Left forelimb (tissue), 1 donor: ENCODE measurements around the gene ZNF526.
"Not testable (repeated sequence)": the region's sequence is repeated elsewhere in the genome, so short reads cannot be mapped to it uniquely, and the experiment has no call there.

Source experiments
- DNase-seq: peaks from one replicate; pipeline ENCODE4 v3.0.0-alpha.2; 2018; ENCODE audit warnings: low spot score

ZNF526 gene

GRCh38 chr19:42266105-42266504 lies 46.0 kb downstream of the ZNF526 start:
- DNase-seq, result not testable (repeated sequence)

DNA sequence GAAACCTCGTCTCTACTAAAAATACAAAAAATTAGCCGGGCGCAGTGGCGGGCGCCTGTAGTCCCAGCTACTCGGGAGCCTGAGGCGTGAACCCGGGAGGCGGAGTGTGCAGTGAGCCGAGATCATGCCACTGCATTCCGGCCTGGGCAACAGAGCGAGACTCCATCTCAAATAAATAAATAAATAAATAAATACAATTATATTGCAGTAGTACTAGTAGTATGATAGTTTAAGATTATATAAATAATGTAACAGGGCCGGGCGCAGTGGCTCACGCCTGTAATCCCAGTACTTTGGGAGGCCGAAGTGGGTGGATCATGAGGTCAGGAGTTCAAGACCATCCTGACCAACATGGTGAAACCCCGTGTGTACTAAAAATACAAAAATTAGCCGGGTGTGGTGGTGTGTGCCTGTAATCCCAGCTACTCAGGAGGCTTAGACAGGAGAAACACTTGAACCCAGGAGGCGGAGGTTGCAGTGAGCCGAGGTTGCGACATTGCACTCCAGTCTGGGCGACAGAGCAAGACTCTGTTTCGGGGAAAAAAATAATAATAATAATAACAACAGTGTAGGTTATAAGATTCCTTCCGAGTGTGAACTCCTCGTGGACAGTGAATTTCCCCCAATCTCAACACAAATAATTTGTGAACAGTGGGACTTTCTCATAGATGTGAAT lies 47.0 kb downstream of the ZNF526 start:
- DNase-seq, result not testable (repeated sequence)

GRCh38 chr19:42267644-42268141 lies 47.6 kb downstream of the ZNF526 start:
- DNase-seq, result no peak

DNA sequence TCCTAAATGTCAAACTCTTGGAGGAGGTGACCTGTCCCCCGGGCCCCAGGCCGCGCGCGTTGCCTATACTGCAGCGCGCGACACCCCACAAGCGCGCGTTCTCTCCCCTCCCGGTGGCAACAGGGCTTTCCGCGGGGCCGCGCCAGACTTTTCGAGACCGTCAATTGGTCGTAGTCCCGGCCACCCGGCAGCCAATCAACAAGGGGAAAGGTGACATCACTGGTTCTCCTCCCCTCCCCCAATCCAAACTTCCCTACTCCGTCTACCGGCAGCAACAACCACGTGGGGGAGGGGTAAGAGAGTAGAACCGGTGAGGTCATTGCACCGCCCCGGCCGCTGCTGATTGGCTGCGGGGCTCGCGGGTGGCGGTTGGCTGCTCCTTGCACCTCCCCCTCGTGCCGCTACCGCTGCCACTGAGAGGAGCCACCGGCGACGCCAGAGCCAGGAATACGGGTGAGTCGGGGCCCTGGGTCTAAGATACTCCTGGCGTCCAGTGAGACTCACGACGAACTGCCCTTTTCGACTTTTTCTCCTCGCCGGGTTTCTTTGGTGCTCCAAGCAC lies 48.1 kb downstream of the ZNF526 start:
- DNase-seq, result peak; percentile 99

DNA sequence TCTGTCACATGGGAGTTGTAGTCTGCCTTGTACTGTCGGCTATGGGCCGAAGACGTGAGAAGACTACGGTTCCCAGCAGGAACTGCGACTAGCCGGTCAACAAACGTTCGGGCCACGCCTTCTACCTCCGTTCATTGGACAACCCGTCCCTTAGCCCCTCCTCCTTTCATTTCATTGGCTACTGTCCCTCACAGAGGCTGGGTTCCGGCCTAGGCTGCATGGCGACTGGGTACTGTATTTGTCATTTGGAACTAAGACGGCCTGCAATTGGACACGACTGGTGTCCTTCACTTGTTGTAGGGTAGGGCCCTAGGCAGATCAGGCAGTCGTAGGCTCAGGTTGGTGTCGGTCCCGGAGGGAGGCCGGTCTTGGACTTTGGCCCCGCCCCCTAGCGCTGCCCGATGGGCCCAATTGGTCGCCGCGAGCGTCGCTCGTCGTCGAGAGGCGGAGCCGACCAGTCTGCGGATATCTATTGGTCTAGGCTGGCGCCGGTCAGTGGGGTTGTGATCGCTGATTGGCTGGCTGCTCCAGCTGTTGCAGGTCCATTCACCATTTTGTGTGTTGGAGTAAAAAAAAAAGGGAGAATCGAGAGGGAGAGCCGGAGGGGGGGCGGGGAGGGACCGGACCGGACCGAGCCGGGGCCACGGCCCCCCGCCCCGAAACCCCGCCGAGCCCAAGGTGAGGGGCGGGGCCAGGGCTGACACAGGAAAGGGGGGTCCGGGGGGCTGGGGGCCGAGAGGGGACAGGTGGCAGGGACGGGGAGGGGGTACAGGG lies 48.8 kb downstream of the ZNF526 start, which contains the start of gene CIC:
TSS of gene CIC (plus strand) at position 549 of the 774 bp plus-strand sequence. CDS start 2,532 bp downstream, outside the sequence.
- DNase-seq, result peak; percentile 100

GRCh38 chr19:42269478-42270345 lies 49.6 kb downstream of the ZNF526 start:
- DNase-seq, result no peak

DNA sequence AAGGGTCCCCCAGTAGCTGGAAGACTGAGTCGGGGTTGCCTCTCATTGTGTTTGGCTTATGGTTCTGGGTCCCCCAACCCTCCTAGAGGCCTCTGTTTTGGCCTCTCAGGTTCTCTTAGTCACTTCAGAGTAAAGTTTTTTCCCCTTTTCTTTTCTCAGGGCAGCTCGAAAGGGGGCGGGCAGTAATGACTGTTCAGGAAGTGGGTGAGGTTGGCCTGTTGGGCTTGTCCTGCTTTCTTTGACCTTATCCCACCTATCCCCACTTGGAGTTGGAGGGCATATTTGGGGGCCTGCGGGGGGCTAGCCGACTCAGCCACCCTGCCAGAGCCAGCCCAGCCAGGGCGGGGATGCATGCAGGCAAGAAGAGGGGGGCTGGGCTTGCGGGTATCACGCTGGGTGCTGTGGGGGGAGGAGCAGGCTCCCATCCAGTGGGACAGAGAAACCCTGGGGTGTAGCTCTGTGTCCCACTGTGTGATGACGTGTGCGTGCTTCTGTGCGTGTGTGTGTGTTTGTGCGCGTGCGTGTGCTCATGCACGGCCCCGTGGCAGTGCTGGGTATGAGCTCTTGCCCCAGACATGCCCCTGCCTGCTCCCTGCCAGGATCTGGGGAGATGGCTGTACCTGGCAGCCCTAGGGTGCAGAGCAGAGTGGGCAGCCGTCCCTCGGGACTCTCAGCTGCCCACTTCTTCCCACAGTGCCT lies 50.4 kb downstream of the ZNF526 start:
- DNase-seq, result no peak

- no peak for DNase-seq
These were observed 50.9 kb downstream of the ZNF526 start for GRCh38 chr19:42271045-42271419.

GRCh38 chr19:42271861-42272534 lies 51.9 kb downstream of the ZNF526 start:
- no peak for DNase-seq

DNA sequence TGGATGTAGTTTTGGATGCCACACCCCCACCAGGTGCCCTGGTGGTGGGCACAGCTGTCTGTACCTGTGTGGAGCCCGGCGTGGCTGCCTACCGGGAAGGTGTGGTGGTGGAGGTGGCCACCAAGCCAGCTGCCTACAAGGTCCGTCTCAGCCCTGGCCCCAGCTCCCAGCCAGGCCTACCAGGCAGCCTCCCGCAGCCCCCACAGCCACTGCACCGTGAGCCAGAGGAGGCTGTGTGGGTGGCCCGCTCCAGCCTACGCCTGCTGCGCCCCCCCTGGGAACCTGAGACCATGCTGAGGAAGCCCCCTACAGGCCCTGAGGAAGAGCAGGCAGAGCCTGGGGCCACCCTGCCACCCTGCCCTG lies 52.4 kb downstream of the ZNF526 start:
- no peak for DNase-seq

- no peak for DNase-seq
These were observed 52.9 kb downstream of the ZNF526 start for GRCh38 chr19:42272989-42273406.

DNA sequence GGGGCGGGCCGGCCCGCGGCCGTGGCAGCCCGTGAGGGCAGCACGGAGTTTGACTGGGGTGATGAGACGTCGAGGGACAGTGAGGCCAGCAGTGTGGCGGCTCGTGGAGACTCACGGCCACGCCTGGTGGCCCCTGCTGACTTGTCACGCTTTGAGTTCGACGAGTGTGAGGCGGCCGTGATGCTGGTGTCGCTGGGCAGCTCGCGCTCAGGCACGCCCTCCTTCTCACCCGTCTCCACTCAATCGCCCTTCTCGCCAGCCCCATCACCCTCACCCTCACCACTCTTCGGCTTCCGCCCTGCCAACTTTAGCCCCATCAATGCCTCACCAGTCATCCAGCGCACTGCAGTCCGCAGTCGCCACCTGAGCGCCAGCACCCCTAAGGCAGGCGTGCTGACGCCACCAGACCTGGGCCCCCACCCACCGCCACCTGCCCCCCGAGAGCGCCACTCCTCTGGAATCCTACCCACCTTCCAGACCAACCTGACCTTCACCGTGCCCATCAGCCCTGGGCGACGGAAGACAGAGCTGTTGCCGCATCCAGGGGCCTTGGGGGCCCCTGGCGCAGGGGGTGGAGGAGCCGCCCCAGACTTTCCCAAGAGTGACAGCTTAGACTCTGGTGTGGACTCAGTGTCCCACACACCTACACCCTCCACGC lies 53.4 kb downstream of the ZNF526 start:
- no peak for DNase-seq

- no peak for DNase-seq
These were observed 54.1 kb downstream of the ZNF526 start for GRCh38 chr19:42274065-42274682.

- DNase-seq, result no peak
These were observed 55.0 kb downstream of the ZNF526 start for GRCh38 chr19:42275103-42275502.

DNA sequence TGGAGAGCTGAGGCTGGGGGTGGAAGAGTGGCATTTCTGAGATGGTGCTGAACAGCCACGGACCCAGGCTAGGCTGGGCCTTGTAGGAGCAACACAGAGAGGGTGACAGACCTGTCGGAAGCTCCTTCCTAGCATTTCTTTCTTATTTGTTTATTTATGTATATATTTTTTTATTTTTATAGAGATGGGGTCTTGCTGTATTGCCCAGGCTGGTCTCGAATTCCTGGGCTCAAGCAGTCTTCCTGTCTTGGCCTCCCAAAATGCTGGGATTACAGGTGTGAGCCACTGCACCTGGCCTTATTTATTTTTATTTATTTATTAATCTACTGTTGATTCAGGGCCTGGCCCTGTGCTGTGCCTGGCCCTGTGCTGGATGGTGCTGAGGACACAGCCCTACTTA lies 55.4 kb downstream of the ZNF526 start:
- DNase-seq, result no peak

- DNase-seq, result no peak
These were observed 56.2 kb downstream of the ZNF526 start for GRCh38 chr19:42276284-42276683.

DNA sequence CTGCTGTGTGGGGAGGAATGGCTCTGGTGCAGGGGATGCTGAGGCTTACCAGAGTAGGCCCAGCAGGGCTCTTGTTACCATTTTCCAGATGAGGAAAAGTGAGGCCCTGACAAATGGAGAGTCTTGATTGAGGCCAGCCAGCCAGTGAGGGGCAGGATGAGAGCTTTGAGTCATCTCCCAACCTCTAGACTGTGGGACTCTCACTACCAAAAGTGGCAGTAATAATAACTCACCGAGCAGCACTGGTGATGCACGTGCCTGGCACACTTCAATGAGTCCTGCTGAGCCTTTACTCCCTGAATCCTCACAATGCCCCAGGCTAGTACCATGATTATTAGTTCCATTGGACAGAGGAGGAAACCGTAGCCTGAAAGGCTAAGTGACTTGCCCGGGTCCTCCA lies 56.7 kb downstream of the ZNF526 start:
- no peak for DNase-seq
